Stimulated activated CD4-positive, alpha-beta T cell treated with anti-CD3 and anti-CD28 coated beads, Interleukin-1b, Interleukin-23, amount 100 ng/mL, for 24 hours (primary cell): ENCODE measurements around the gene PPP4C.
A peak's percentile ranks its signal among the peaks of the same experiment; 100 is the strongest.
"Not testable (repeated sequence)": the region's sequence is repeated elsewhere in the genome, so short reads cannot be mapped to it uniquely, and the experiment has no call there.

Source experiments
- DNase-seq, 4 experiments: peaks; one replicate each; pipeline ENCODE4 v3.0.0-alpha.2; 2020; ENCODE audit warnings: low read depth in 4 of 4, low spot score in 1 of 4

Gene PPP4C

DNA sequence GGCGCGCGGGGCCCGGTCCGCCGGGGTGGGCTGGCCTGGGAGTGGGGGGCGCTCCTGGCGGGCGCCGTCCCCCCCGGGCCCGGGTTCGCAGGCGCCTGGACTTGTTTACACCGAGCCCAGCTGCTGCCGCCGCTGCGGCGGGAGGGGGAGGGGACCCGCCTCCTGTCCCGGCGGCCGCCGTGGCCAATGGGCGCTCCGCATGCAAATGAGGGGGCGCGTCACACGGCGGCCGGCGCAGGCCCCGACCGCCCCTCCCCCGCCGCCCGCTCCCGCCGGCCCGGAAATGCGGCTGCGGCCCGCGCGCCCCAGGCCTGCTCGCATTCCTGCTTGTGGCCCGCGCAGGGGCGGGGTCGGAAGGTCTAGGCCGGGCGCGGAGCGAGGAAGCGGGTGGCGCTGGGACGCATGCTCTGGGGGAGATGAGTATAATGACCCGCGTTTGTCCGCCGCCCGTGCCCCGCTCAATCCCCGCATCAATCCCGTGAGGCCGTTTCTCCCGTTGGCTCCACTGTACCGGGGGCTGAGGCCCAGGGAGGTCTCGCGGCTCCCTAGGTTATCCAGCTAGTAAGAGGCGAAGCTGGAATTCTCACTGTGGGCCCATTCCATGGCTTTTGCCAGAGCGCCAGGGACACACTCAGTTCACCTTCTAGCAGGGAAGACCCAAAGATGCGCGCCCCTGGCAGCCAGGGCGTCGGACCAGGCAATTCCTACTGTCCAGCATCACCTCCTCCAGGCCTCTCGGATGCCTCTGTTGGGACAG, 20.5 kb downstream of the PPP4C start, which contains the start of gene YPEL3:
TSS of gene YPEL3 (minus strand) at position 109 of the 757 bp plus-strand sequence. CDS start 731 bp downstream, outside the sequence.
- DNase-seq, result peak; percentile 72 to 89 (median 74)

DNA sequence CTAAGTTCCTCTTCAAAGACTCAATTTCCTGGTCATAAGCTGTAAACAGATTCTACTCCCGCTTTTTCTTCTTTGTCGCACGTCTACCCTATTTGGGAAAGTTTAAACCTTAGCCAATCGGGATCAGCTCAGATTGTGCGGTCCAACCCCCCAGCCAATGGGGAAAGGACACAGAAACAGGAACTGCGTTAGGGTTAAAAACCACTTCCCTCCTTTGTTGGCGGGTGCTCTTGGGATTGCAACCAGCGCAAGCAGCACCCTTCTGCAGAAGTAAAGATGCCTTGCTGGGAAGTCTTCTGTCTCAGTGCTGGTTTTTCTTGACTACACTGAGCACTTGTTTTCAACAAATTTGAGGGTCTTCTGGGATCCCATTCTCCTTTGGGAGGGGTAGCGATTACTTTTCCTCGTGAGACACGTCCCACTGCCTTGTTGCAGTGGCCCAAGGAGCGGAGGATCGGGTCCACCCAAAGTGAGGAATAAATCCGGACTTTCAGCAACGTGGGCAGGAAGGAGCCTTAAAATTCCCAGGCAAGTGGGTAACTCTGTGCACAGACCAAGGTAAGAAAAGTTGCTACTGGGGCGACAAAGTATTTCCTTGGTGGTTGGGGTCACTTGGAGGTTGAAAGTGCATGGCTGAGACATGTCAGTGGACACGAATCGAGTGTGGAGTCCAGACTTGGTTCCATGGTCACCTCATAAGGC, 21.2 kb downstream of the PPP4C start:
- DNase-seq, result no peak

- no peak for DNase-seq
Observed at GRCh38 chr16:30104090-30104489, 28.3 kb downstream of the PPP4C start.

DNA sequence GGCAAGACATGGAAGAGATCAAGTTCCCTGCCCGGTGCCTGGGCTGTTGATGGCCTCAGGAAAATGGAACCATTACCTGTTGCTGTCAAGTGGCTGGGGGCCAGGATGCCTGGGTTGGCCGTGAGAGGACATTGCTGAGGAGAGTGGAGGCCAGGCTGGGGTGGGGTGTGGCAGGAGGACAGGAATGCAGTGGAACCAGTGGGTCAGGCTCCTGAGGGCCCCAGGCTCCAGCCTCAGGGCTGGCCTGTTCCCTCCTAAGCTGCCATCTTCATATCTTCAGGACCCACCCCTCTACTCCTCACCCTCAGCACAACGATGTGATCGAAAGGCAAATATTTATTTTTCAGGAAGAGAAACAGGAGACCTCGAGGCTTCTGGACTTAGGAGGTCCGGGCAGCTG, 28.7 kb downstream of the PPP4C start:
- no peak for DNase-seq

DNA sequence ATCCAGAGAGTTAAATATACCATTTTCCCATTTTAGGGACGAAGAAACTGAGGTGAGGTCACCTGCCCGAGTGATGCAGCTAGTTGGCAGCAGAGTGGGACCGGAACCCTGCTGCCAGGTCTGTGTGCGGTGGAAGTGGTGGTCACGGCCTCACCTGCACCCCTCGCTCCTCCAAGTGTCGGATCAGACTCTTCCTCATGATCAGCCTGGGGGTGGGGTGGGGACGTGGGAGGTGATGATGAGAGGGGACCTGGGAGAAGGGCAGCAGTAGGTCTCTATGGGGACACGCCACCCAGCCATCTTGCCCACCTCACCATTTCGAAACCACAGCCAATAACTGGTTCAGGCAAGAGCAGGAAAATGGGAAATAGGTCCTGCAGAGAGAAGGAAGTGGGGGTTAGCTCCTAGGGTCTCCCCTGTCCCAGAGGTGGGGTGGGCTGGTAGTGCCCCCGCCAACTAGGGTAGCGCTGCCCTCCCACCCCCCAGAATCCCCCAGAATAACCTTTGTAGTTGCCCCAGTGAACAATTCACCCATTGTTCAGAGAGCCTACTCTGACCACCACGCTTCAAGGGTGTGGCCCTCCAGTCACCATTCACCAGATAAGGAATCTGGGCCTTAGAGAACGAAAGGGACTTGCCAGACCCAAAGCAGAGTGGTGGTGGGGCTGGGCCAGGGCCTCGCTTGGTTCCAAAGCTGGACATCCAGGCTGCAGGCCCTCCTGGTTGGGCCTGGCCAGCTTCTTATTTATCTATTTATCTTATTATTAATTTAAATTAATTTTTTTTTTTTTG, 32.5 kb downstream of the PPP4C start:
- DNase-seq, result no peak

DNA sequence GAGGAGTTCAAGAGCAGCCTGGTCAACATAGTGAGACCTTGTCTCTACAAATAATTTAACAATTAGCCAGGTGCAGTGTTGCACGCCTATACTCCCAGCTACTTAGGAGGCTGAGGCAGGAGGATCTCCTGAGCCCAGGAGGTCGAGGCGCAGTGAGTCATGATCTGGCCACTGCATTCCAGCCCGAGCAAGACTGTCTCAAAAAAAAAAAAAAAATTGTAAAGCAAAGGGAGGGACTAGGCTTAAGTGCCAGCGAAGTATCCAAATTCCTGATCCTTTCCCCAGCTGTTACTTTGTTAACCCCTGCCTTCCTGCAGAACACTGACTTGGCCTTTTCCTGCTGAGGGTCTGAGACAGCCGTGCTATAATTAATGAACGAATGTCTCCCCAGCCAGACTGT, 34.9 kb downstream of the PPP4C start:
- DNase-seq, result no peak

DNA sequence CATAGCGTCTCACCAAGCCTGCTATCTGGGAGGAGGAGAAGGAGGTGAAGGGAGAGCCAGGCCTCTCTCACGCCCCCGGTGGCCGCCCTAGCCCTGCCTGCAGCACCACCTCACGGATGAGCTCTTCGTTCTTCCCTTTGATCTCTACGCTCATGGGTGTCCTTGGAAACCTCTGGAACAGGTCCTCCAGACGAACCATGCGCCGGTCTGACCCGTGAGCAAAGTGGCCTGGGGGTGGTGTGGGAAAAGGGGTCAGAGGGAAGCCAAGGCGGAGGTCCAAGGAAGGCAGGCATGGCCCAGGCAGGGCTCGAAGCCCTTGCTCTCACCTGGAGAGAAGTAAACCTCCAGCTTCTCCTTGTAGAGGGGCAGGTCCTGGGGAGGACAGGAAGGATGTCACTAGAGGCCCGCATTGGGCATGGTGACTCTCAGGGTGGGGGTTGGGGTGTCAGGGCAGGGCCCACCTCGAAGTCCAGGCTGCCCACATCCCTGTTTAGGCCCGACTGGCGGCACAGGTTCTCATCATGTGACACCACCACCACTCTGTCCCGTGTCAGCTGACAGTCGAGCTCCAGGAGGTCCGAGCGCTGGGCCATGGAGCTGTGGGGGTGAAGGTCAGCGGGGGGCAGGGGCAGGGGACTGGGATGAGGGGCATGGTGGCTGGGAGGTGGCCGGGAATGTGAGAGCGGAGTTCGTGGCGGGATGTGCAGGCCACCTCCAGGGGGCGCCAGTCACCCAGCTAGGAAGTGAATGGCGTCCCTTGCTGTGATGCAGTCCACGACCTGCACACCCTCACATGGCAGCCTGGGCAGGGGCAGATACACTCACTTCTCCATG, 36.6 kb downstream of the PPP4C start:
- peak; percentile 51 to 62 (median 55) for DNase-seq

- no peak for DNase-seq
Observed at GRCh38 chr16:30113031-30113710, 37.4 kb downstream of the PPP4C start, which contains the start of gene GDPD3. GDPD3 (minus strand) TSS chr16:30113537; CDS start chr16:30113478, 59 bp downstream.

DNA sequence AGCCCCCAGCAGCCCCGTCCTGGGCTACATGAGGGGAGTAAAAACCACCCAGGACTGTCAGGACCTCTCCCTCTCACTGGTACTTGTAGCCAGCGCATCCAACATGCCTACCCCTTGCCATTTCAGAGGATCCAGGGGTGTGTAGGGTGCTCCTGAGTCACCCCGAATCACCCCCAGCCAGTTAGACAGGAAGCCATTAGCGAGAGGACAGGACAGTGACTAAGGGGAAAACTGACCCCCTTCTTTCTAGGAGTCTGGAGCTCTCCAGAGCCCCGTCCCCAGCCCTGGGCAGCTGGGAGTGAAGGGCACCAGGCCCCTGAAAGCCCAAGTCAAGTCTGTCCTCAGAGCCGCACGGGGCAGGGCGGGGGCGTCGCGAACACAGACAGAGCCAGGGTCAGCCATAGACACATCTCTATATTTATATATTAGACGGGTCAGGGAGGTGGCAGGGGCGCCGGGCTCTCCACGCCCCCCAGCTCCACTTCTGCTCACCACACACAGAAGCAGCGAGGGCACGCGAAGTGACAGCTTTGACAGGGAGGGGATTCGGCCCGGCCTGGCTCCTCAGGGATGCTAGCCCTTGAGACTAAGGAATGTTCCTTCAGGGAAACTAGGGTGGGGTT, 38.0 kb downstream of the PPP4C start:
- DNase-seq, result no peak

- DNase-seq, result no peak
Observed at GRCh38 chr16:30114411-30114810, 38.6 kb downstream of the PPP4C start.

DNA sequence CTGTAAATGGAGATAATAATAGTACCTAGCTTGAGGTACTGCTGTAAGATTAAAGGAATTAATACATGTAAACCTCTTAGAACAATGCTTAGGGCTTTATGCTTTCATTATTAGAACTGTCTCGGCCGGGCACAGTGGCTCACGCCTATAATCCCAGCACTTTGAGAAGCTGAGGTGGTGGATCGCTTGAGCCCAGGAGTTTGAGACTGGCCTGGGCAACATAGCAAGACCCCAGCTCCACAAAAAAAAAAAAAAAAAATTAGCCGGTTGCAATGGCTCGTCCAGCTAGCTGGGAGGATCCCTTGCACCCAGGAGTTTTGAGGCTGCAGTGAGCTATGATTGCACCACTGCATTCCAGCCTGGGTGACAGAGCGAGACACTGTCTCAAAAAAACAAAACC, 39.0 kb downstream of the PPP4C start:
- DNase-seq, result not testable (repeated sequence)

- no peak for DNase-seq
Observed at GRCh38 chr16:30115238-30115637, 39.4 kb downstream of the PPP4C start.

GRCh38 chr16:30116291-30117207, 40.8 kb downstream of the PPP4C start:
- no peak for DNase-seq

DNA sequence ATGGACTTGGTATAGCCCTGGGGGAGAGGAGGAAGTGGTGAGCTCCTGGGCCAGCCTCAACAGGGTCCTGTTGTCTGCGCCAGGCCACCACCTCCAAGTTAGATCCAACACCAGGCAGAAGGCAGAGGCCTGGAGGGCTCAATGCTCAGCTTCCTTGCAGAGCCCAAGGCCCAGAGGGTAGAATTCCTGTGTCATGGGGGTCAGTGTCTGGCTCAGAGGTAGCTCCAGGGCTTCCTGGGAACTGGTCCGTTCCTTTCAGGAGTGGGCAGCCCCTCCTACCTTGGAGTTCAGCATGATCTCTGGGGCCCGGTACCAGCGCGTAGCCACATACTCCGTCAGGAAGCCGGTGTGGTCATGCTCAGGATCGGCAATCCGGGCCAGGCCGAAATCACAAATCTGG, 42.0 kb downstream of the PPP4C start:
- DNase-seq, result no peak

GRCh38 chr16:30119428-30119827, 43.6 kb downstream of the PPP4C start:
- no peak for DNase-seq

DNA sequence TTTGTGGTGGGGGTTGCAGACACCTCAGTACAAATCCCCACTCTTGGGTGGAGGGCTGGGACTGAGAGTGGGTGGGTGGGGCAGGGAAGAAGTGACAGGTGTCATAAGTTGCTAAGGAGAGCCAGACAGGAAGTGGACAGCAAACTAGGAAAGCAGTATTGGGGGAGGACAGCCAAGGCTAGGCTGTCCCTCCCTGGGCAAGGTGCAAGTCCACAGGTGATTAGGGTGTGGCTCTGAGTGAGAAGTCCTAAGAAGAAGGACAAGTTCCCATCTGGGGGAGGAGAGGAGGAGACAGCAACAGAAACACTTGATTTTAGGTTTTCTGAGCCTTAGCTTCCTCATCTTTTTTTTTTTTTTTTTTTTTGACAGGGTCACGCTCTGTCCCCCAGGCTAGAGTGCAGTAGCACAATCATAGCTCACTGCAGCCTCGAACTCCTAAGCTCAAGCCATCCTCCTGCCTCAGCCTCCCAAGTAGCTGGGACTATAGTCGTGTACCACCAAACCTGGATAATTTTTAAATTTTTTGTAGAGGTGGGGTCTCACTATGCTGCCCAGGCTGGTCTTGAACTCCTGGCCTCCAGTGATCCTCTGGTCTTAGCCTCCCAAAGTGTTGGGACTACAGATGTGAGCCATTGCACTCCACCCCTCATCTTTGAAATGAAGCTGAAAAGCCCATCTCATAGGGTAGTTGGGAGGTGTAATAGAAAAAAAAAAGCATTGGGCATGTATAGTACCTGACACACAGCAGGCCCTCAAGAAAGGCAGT, 44.7 kb downstream of the PPP4C start:
- DNase-seq, result no peak

DNA sequence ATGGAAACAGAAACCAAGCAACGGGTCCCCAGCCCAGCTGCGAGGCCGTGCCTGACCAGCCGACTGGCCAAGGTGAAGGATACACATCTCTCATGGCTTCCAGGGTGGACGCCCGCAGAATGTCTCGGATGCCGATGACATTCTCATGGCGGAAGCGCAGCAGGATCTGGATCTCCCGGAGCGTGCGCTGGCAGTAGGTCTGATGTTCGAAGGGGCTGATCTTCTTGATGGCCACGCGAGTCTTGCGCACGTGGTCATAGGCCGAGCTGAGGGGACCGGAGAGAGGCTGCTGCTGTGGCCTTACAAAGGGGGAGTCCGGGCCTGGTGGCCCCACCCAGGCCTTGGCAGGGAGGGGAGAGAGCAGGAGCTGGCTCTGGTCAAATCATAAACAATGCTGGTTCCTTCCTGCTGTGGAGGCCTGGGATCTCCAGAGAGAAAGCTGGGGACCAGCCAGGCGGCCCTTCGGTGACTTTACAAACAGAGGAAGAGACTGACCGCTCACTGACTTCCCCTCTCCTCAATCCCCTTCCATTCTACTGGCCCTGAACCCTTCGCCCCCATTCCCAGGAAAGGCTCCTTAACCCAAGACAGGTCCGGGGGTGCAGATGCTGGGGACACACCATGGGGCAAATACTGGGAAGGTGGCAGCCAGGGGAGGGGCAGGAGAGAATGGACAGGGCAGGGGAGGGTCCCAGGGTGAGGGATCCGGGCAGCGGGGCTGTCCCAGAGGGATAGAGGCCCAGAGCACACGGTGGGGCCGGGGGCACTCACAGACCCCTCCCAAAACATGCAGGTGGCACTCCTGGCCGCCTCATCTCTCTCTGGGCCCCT, 46.2 kb downstream of the PPP4C start:
- no peak for DNase-seq
